K562 (cell line): ENCODE measurements around the gene SLC22A23. TPM values are rescaled to one million over a fixed set of nuclear protein-coding genes. Genes with fewer than 3 reads are reported as not detected.

Experiments used
- ATAC-seq: fragments of 200-7000 bp; cut with Tn5 transposase; 3 replicates; pipeline ENCODE4 v1.9.1; 2020; ENCODE audit warnings: moderate library complexity
- BruUV-seq: library from RNA; stranded (reverse); fragments of 400-500 nt; replicated peaks from 2 replicates; lab custom pipeline; 2021; lab: Mats Ljungman, UMichigan
- CTCF ChIA-PET: fragments of 300-600 bp; formaldehyde crosslinking; extraction: SDS; loops from one replicate; lab custom pipeline; 2021; ENCODE audit warnings: low intra/inter-chr PET ratio; lab: Yijun Ruan, JAX
- POLR2A ChIA-PET: fragments of 300-600, 350-650 bp; sonication (Branson Sonifier 250); formaldehyde crosslinking; extraction: SDS; loops from one replicate; lab custom pipeline; 2021; ENCODE audit warnings: antibody characterized with exemption, inconsistent platforms; lab: Yijun Ruan, JAX
- DNase-seq, 4 experiments: peaks; one replicate each; pipeline versions ENCODE4 v3.0.0 to v3.0.0-alpha.2; 2011 to 2018; ENCODE audit warnings: low spot score in 3 of 4, mixed read lengths in 3 of 4; ENCODE audit errors: extremely low read depth in 1 of 4
- FAIRE-seq: peaks from 2 replicates; lab custom pipeline; 2011; peaks lifted over from hg19 to GRCh38; lab: Jason Lieb, UNC
- H2AFZ ChIP-seq: 2 replicates; pipeline ENCODE4 v1.6.0; 2011; ENCODE audit warnings: low read depth, low read length, control low read depth, inconsistent platforms
- H3K27ac ChIP-seq: fragments of 200-600 bp; 3 replicates; pipeline ENCODE4 v1.8.0; 2011; ENCODE audit warnings: low read depth, mild to moderate bottlenecking, control low read depth, inconsistent platforms, low read length, moderate library complexity, mixed read lengths; ENCODE audit errors: extremely low read depth
- H3K27me3 ChIP-seq, 2 experiments: fragments of 300-600 bp in 1 of 2; 2 replicates in 1 of 2; 3 replicates in 1 of 2; pipeline versions ENCODE4 v1.6.0 to v1.8.0; 2011; ENCODE audit warnings: inconsistent platforms in 2 of 2, low read length in 2 of 2, mild to moderate bottlenecking in 1 of 2, mixed read lengths in 1 of 2, moderate library complexity in 1 of 2; ENCODE audit not compliant: control insufficient read depth in 2 of 2, insufficient read depth in 2 of 2
- H3K36me3 ChIP-seq: fragments of 300-600 bp; 3 replicates; pipeline ENCODE4 v1.8.0; 2011; ENCODE audit warnings: mild to moderate bottlenecking, low read length, inconsistent platforms; ENCODE audit not compliant: control insufficient read depth, insufficient read depth
- H3K4me1 ChIP-seq, 2 experiments: fragments of 200-600 bp in 1 of 2; replicated peaks in 1 of 2; 2 replicates in 1 of 2; 3 replicates in 1 of 2; pipeline versions ENCODE4 v1.5.1 to v1.8.0; 2011; ENCODE audit warnings: inconsistent platforms in 2 of 2, low read length in 2 of 2, mild to moderate bottlenecking in 1 of 2, mixed read lengths in 1 of 2, moderate library complexity in 1 of 2; ENCODE audit not compliant: control insufficient read depth in 2 of 2, insufficient read depth in 2 of 2
- H3K4me2 ChIP-seq: 2 replicates; pipeline ENCODE4 v1.6.1; 2011; ENCODE audit warnings: low read length, control low read depth, inconsistent platforms, mixed read lengths; ENCODE audit not compliant: insufficient read depth
- H3K4me3 ChIP-seq: fragments of 200-600 bp; sonication (generic), shearing (Covaris generic); 2 replicates; pipeline ENCODE4 v1.5.1; 2016; ENCODE audit warnings: control low read depth, inconsistent platforms
- H3K79me2 ChIP-seq: fragments of 200-600 bp; 3 replicates; pipeline ENCODE4 v1.8.0; 2011; ENCODE audit warnings: low read length, inconsistent platforms; ENCODE audit not compliant: control insufficient read depth, insufficient read depth
- H3K9ac ChIP-seq, 2 experiments: 2 replicates each; pipeline versions ENCODE4 v1.6.0 to v1.6.1; 2011; ENCODE audit warnings: low read depth in 2 of 2, low read length in 2 of 2, control low read depth in 1 of 2, inconsistent platforms in 1 of 2, mild to moderate bottlenecking in 1 of 2, mixed read lengths in 1 of 2; ENCODE audit not compliant: insufficient read depth in 1 of 2
- H3K9me1 ChIP-seq: one replicate; pipeline ENCODE4 v1.6.0; 2011; ENCODE audit warnings: inconsistent platforms, mild to moderate bottlenecking, low read length, moderate library complexity; ENCODE audit not compliant: control insufficient read depth, insufficient read depth
- H3K9me3 ChIP-seq: replicated peaks from 2 replicates; pipeline ENCODE4 v1.5.1; 2011; ENCODE audit warnings: low read depth, low read length, inconsistent platforms; ENCODE audit not compliant: control insufficient read depth, insufficient read depth
- H4K20me1 ChIP-seq: replicated peaks from 2 replicates; pipeline ENCODE4 v1.6.1; 2011; ENCODE audit warnings: low read length, inconsistent platforms, mixed read lengths; ENCODE audit not compliant: control insufficient read depth, insufficient read depth
- BHLHE40 ChIP-seq: IDR thresholded peaks from 2 replicates; pipeline ENCODE4 v1.6.1; 2011; ENCODE audit warnings: low read length, improper control_type of control experiment
- E2F3 ChIP-seq: fragments of 250-450 bp; sonication (Bioruptor Pico); IDR thresholded peaks from 2 replicates; pipeline ENCODE4 v1.4.0; 2020; ENCODE audit warnings: mild to moderate bottlenecking
- FOS ChIP-seq: IDR thresholded peaks from 3 replicates; pipeline ENCODE4 v1.6.1; 2011; ENCODE audit not compliant: insufficient read length; ENCODE audit errors: extremely low read depth
- FOXK2 ChIP-seq, 2 experiments: fragments of 450-650 bp; IDR thresholded peaks in 1 of 2; conservative IDR thresholded peaks in 1 of 2; 2 replicates each; pipeline ENCODE4 v1.6.1; 2016; ENCODE audit warnings: low read depth in 2 of 2, mild to moderate bottlenecking in 1 of 2
- HDAC1 ChIP-seq, 2 experiments: fragments of 450-650 bp; IDR thresholded peaks; 2 replicates each; pipeline ENCODE4 v1.6.1; 2016 to 2017; ENCODE audit warnings: inconsistent platforms in 1 of 2, mild to moderate bottlenecking in 1 of 2, moderate library complexity in 1 of 2
- HIVEP1 ChIP-seq: fragments of 250-450 bp; sonication (Bioruptor Pico); IDR thresholded peaks from 2 replicates; pipeline ENCODE4 v1.4.0; 2020; ENCODE audit warnings: mild to moderate bottlenecking
- KDM4B ChIP-seq, 2 experiments: fragments of 450-650 bp in 1 of 2; sonication (generic) in 1 of 2; IDR thresholded peaks; 2 replicates each; pipeline ENCODE4 v1.6.1; 2016 to 2017; ENCODE audit warnings: borderline replicate concordance in 2 of 2, antibody characterized with exemption in 1 of 2, low read depth in 1 of 2, mild to moderate bottlenecking in 1 of 2
- MAFK ChIP-seq: IDR thresholded peaks from 2 replicates; pipeline ENCODE4 v1.6.1; 2011; ENCODE audit warnings: low read length, improper control_type of control experiment
- NCOA1 ChIP-seq: fragments of 450-650 bp; IDR thresholded peaks from 2 replicates; pipeline ENCODE4 v1.6.1; 2016; ENCODE audit warnings: low read depth
- PHB2 ChIP-seq: fragments of 450-650 bp; IDR thresholded peaks from 2 replicates; pipeline ENCODE4 v1.6.1; 2017; ENCODE audit warnings: low read depth
- PKNOX1 ChIP-seq: fragments of 450-650 bp; IDR thresholded peaks from 2 replicates; pipeline ENCODE4 v1.6.1; 2016
- SNRNP70 ChIP-seq: fragments of 200-400 bp; formaldehyde crosslinking; optimal IDR thresholded peaks from 2 replicates; pipeline ENCODE3; 2017; ENCODE audit warnings: low read depth, low read length
- USF1 ChIP-seq: sonication (generic); formaldehyde crosslinking; IDR thresholded peaks from 2 replicates; pipeline ENCODE4 v1.9.0; 2022; ENCODE audit warnings: mild to moderate bottlenecking, missing genetic modification reagents
- VEZF1 ChIP-seq: fragments of 200-800 bp; sonication (Bioruptor generic); IDR thresholded peaks from 2 replicates; pipeline ENCODE4 v1.6.1; 2017; ENCODE audit warnings: missing genetic modification characterization, missing compliant biosample characterization
- ZBTB1 ChIP-seq: sonication (generic); formaldehyde crosslinking; IDR thresholded peaks from 2 replicates; pipeline ENCODE4 v1.8.1; 2023; ENCODE audit warnings: missing genetic modification reagents, low read depth, mild to moderate bottlenecking, borderline replicate concordance
- ZFPM2 ChIP-seq: fragments of 250-450 bp; sonication (Bioruptor Pico); IDR thresholded peaks from 2 replicates; pipeline ENCODE4 v1.5.1; 2022; ENCODE audit warnings: mild to moderate bottlenecking
- ZNF384 ChIP-seq: IDR thresholded peaks from 2 replicates; pipeline ENCODE4 v1.6.1; 2012; ENCODE audit warnings: low read depth, low read length, improper control_type of control experiment
- ZNF444 ChIP-seq: fragments of 250-450 bp; sonication (Bioruptor Pico); IDR thresholded peaks from 2 replicates; pipeline ENCODE4 v1.4.0; 2020; ENCODE audit warnings: mild to moderate bottlenecking, moderate library complexity
- WGBS: fragments of 100-300 bp; shearing (Covaris generic); methylation state at CpG from one replicate; pipeline ENCODE4 v1.1.6; 2016; ENCODE audit warnings: low coverage, mixed read lengths; ENCODE audit not compliant: insufficient coverage; ENCODE audit errors: missing lambda C conversion rate; 5-methylcytosine and 5-hydroxymethylcytosine counted together
- in situ Hi-C: fragments of 300-500 bp; cut with MboI; formaldehyde crosslinking; loops from 4 replicates; pipeline ENCODE4 v1.15.0; 2018; ENCODE audit warnings: inconsistent platforms, mixed read lengths
- intact Hi-C: fragments of 100-400 bp; cut with micrococcal nuclease; formaldehyde crosslinking; loops from 2 replicates; pipeline ENCODE4 v1.14.2; 2022
- polyA plus RNA-seq, 8 experiments: library from polyadenylated mRNA; depleted of rRNA in 4 of 8; stranded (reverse) in 5 of 8; unstranded in 3 of 8; fragments of >200 nt; fragmentation: Nextera tagmentation in 2 of 8; fragmentation: Illumina TruSeq in 1 of 8; extraction: Ambion mirVana in 2 of 8; extraction: Trizol in 1 of 8; gene quantifications; 2 replicates each; pipeline versions ENCODE4 v1.2.1 to v1.2.3, GENCODE V29; 2011 to 2014; ENCODE audit warnings: inconsistent platforms in 1 of 8, missing spikeins in 1 of 8
- total RNA-seq, 7 experiments: library from RNA; depleted of rRNA in 6 of 7; stranded (reverse); fragments of >200 nt in 6 of 7; fragmentation: Illumina TruSeq in 2 of 7; extraction: Trizol in 2 of 7; gene quantifications; 2 replicates each; pipeline versions ENCODE4 v1.2.1 to v1.2.3, GENCODE V29; 2011 to 2021; ENCODE audit warnings: low replicate concordance in 1 of 7

SLC22A23 gene
- total and polyA plus RNA-seq, 9 of the 15 experiments (the other 6 are each of a cell fraction or from before 2014, with no cell fraction given): 0.30 to 8.7 (median 2.5) TPM

- H2AFZ ChIP-seq: peak overlapping the region; percentile 96
- no peak overlapping the region for H3K27ac ChIP-seq
- H3K27me3 ChIP-seq: peaks cover 0 to 18% of the 10 kb centered on the region in 2 experiments; a peak in 2 of 5 replicates
- peak; percentile 78 to 83 (median 80) for DNase-seq
- no peaks in the 10 kb centered on the region for H4K20me1 ChIP-seq
- peak; percentile 72 for ATAC-seq
- H3K9ac ChIP-seq: peak overlapping the region; percentile 49 to 83; a peak in 3 of 4 replicates
- H3K4me2 ChIP-seq: peak overlapping the region; percentile 79
- H3K36me3 ChIP-seq: no peaks in the 10 kb centered on the region
- peaks cover 21 to 23% of the 10 kb centered on the region in 2 experiments for H3K4me1 ChIP-seq
- ChIA-PET POLR2A (interaction anchor here (0.5 to 1.2 kb wide), 10 partner anchors 9 to 774 kb away, joined by 3 to 6 read pairs (median 3); partner anchors contain the start of gene TUBB2A), CTCF (interaction anchor here (0.6 to 1.0 kb wide), 2 partner anchors 8 to 96 kb away, joined by 3 read pairs; no protein-coding TSS in a partner anchor)
- BruUV-seq: no TSS peak
- no peaks in the 10 kb centered on the region for H3K9me1 ChIP-seq
- WGBS: 29% methylated on average over 36 of the region's 36 CpGs
- H3K9me3 ChIP-seq: no peaks in the 10 kb centered on the region
- intact Hi-C loops (no loop called here), in situ Hi-C loops (loop anchor here (5.0 kb wide), 2 partner anchors 95 to 120 kb away; no protein-coding TSS in a partner anchor)
- H3K4me3 ChIP-seq: no peak overlapping the region; the same call in 1 of the 2 replicates
- FAIRE-seq: peak; percentile 46
- no peaks in the 10 kb centered on the region for H3K79me2 ChIP-seq
- TF ChIP-seq FOS (peak; percentile 33), HIVEP1 (CRISPR knock-in tag) (no peak), VEZF1 (CRISPR knock-in tag) (peak; percentile 74), ZFPM2 (CRISPR knock-in tag) (no peak), E2F3 (no peak), KDM4B (IDR thresholded peaks at IDR 0.05; ENCODE audit: borderline replicate concordance in 2 of 2, low read depth in 1 of 2) (no peak), ZNF444 (CRISPR knock-in tag) (no peak), PKNOX1 (no peak), HDAC1 (IDR thresholded peaks at IDR 0.05) (0 out of 4 replicates have a peak, but pooled peaks of 1 of the 2 experiments have one; percentile 20), ZNF384 (no peak), PHB2 (no peak), BHLHE40 (no peak), FOXK2 (conservative IDR thresholded peaks at IDR 0.05 in 1 of 2, IDR thresholded peaks at IDR 0.05 in 1 of 2; ENCODE audit: low read depth in 2 of 2) (0 out of 4 replicates have a peak, but pooled peaks of 1 of the 2 experiments have one; percentile 17), USF1 (CRISPR knock-in tag) (peak; percentile 68), SNRNP70 (no peak), NCOA1 (0 out of 2 replicates have a peak, but pooled peaks have one; percentile 12), MAFK (peak; percentile 26; the same call in 1 of the 2 replicates), ZBTB1 (no peak)
These were observed 209.3 kb downstream of the SLC22A23 start for GRCh38 chr6:3247255-3248146.
